ENCODE data around the gene CERS6.

DNA sequence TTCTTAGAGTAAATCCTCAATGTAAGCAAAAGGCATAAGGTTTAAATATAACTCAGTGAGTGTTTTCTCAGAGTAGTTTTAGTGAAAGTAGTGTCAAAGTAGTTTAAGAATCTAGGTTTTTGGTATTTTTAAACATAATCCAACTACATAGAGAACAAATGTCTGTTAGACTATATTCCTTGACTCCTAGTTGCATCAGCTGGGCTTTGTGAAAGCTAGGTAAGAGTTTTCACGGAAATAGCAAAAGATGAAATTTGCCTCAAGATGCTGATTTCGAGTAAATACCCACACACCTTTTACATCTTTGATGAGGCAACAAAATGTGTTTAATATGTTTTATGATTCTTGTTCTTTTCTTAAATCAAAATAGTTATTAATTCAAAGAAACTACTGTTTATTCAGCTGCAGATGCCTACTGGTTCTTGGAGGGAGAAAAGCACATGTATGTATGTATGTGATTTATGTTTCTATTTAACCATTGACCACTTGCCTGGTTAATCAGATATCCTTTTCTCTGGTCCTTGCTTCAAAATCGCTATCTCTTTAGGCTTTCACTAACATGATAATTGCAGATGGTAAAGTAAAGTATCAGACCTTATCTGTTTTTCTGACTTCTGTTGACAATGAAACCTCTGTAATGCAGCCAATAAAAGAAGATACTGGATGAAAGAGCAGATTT, 229.0 kb downstream of the CERS6 start:
- TF ChIP-seq, protein P1, sequence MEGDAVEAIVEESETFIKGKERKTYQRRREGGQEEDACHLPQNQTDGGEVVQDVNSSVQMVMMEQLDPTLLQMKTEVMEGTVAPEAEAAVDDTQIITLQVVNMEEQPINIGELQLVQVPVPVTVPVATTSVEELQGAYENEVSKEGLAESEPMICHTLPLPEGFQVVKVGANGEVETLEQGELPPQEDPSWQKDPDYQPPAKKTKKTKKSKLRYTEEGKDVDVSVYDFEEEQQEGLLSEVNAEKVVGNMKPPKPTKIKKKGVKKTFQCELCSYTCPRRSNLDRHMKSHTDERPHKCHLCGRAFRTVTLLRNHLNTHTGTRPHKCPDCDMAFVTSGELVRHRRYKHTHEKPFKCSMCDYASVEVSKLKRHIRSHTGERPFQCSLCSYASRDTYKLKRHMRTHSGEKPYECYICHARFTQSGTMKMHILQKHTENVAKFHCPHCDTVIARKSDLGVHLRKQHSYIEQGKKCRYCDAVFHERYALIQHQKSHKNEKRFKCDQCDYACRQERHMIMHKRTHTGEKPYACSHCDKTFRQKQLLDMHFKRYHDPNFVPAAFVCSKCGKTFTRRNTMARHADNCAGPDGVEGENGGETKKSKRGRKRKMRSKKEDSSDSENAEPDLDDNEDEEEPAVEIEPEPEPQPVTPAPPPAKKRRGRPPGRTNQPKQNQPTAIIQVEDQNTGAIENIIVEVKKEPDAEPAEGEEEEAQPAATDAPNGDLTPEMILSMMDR (IDR thresholded peaks at IDR 0.05), result no peak
- no peak for TF ChIP-seq POLR2A (IDR thresholded peaks at IDR 0.05)
